Effector memory CD4-positive, alpha-beta T cell (primary cell): ENCODE data around the gene TMEM38A.
"Not testable (repeated sequence)": the region's sequence is repeated elsewhere in the genome, so short reads cannot be mapped to it uniquely, and the experiment has no call there.

Experiments used
- DNase-seq, 3 donors: peaks; one replicate each; pipeline ENCODE4 v3.0.0-alpha.2; 2020
- H3K27ac ChIP-seq: 2 replicates; pipeline ENCODE4 v1.7.0; 2013; ENCODE audit warnings: mild to moderate bottlenecking, low read length, moderate library complexity; ENCODE audit not compliant: insufficient read depth, poor library complexity, severe bottlenecking
- H3K27me3 ChIP-seq: replicated peaks from 2 replicates; pipeline ENCODE4 v1.7.0; 2013; ENCODE audit warnings: mild to moderate bottlenecking, low read length; ENCODE audit not compliant: insufficient read depth, control insufficient read depth, poor library complexity, severe bottlenecking
- H3K36me3 ChIP-seq: 2 replicates; pipeline ENCODE4 v1.7.0; 2013; ENCODE audit warnings: mild to moderate bottlenecking, low read length, moderate library complexity; ENCODE audit not compliant: control insufficient read depth, insufficient read depth
- H3K4me1 ChIP-seq: 2 replicates; pipeline ENCODE4 v1.7.0; 2013; ENCODE audit warnings: low read length, mild to moderate bottlenecking; ENCODE audit not compliant: control insufficient read depth, insufficient read depth, poor library complexity, severe bottlenecking
- H3K4me3 ChIP-seq: 2 replicates; pipeline ENCODE4 v1.7.0; 2013; ENCODE audit warnings: low read length, low read depth, mild to moderate bottlenecking; ENCODE audit not compliant: insufficient read depth, poor library complexity, severe bottlenecking
- H3K9me3 ChIP-seq: 2 replicates; pipeline ENCODE4 v1.7.0; 2013; ENCODE audit warnings: mild to moderate bottlenecking, low read length, moderate library complexity; ENCODE audit not compliant: control insufficient read depth

The TMEM38A gene

DNA sequence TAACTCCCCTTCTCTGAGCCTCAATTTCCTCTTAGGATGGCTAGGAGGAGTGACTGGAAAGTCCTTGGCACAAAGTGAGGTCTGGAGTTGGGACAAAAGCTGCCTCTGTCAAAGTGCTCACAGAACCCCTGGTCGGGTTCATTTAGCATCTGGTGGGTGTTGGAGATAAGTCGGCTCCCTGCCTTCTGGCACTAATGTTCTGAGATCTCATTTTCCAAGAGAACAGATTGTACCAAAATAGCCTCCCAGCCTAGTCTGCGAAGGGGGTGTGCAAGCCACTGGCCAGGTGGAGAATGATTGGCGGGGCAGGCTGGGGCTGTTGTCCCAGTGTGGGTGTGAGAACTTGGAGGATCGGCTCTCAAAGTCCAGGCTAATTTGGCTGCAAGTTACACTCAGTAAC is 38.0 kb downstream of the TMEM38A start:
- Histone ChIP-seq H3K27me3 (no peaks in the 10 kb centered on the region), H3K9me3 (no peaks in the 10 kb centered on the region), H3K4me1 (no peaks in the 10 kb centered on the region), H3K36me3 (no peaks in the 10 kb centered on the region), H3K27ac (no peak overlapping the region), H3K4me3 (no peak overlapping the region)
- no peak for DNase-seq

DNA sequence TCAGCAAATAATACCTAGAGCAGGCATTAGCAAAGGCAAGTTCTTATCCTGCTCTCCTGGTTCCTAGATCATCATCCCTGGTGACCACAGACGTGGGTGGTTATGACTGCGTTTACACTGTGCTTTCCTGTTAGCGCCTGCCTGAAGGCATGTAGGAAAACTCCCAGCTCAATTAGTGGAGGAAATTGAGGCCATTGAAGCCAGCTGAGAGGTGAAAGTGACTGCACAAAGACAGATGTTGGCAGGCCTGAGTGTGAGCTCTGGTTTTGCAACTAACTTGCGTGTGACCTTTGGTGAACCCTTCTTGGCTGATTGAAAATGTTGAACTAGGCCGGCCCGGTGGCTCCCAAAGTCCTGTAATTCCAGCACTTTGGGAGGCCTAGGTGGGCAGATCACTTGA is 41.2 kb downstream of the TMEM38A start:
- H3K4me1 ChIP-seq: no peaks in the 10 kb centered on the region
- H3K27me3 ChIP-seq: no peaks in the 10 kb centered on the region
- H3K4me3 ChIP-seq: no peak overlapping the region
- no peaks in the 10 kb centered on the region for H3K9me3 ChIP-seq
- no peak for DNase-seq
- H3K36me3 ChIP-seq: no peaks in the 10 kb centered on the region
- H3K27ac ChIP-seq: no peak overlapping the region

DNA sequence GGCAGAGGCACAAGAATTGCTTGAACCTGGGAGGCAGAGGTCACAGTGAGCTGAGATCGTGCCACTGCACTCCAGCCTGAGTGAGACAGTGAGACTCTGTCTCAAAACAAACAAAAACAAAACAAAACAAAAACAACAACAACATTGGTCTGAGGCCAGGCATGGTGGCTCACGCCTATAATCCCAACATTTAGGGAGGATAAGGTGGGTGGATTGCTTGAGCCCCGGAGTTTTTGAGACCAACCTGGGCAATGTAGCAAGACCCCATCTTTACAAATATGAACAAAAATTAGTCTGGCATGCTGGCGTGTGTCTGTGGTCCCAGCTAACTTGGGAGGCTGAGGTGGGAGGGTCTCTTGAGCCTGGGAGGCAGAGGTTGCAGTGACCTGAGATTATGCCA is 42.7 kb downstream of the TMEM38A start:
- Histone ChIP-seq H3K4me3 (no peak overlapping the region), H3K27me3 (no peaks in the 10 kb centered on the region), H3K27ac (no peak overlapping the region), H3K9me3 (no peaks in the 10 kb centered on the region), H3K36me3 (no peaks in the 10 kb centered on the region), H3K4me1 (no peaks in the 10 kb centered on the region)
- no peak for DNase-seq

DNA sequence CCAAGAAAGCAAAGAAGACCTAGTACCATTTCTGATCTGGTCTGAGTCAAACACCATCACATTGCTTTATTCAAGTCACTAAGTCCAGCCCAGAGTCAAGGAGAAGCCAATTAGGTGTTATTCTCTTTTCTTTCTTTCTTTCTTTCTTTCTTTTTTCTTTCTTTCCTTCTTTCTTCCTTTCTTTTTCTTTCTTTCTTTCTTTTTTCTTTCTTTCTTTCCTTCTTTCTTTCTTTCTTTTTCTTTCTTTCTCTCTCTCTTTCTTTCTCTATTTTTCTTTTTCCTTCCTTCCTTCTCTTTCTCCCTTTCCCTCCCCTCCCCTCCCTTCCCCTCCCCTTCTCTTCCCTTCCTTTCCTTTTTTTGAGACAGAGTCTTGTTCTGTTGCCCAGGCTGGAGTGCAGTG is 49.9 kb downstream of the TMEM38A start:
- not testable (repeated sequence) for H3K27ac ChIP-seq

DNA sequence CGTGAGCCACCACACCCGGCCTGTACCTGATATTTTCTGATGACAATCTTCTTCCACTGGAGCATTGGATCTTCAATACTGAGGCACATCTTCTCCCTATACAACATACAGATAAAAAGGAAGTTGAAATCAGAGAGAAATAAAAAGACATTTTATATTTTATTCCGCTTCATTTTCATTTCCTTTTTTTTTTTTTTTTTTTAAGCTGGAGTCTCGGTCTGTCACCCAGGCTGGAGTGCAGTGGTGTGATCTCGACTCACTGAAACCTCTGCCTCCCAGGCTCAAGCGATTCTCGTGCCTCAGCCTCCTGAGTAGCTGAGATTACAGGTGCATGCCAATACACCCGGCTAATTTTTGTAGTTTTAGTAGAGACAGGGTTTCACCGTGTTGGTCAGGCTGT is 51.4 kb downstream of the TMEM38A start:
- H3K4me1 ChIP-seq, H3K9me3 ChIP-seq, DNase-seq, H3K27me3 ChIP-seq, H3K27ac ChIP-seq, H3K4me3 ChIP-seq, H3K36me3 ChIP-seq: not testable (repeated sequence)

More for the DNA sequence above, 49.9 kb downstream of the TMEM38A start:
- DNase-seq, H3K27me3 ChIP-seq, H3K9me3 ChIP-seq, H3K4me3 ChIP-seq, H3K4me1 ChIP-seq, H3K36me3 ChIP-seq: not testable (repeated sequence)

DNA sequence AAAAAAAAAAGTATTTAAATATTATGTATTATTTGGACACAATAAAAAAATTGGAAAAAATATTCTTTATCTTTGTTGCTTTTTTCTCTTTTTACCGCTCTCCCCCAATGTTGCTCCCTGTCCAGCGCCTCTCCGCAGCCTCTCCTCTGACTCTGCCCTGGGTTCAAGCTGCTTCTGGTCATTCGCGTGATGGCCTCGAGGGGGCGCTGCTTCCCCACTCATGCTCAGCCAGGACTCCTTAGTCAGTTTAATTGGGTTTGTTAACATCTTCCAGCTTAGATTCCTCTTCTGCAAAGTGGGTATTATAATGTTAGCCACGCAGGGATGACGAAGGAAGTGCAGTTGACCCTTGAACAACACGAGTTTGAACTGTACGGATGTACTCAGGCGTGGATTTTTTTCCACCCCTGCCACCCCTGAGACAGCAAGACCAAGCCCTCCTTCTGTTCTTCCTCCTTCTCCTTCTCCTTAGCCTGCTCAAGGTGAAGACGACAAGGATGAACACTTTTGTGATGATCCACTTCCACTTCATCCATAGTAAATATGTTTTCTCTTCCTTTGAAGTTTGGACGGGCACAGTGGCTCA is 53.9 kb downstream of the TMEM38A start:
- H3K4me3 ChIP-seq: no peak overlapping the region
- peak in 2 of 3 donors; percentile 1 to 23 for DNase-seq
- no peaks in the 10 kb centered on the region for H3K9me3 ChIP-seq
- H3K36me3 ChIP-seq: no peaks in the 10 kb centered on the region
- no peaks in the 10 kb centered on the region for H3K27me3 ChIP-seq
- H3K27ac ChIP-seq: no peak overlapping the region
- H3K4me1 ChIP-seq: no peaks in the 10 kb centered on the region

DNA sequence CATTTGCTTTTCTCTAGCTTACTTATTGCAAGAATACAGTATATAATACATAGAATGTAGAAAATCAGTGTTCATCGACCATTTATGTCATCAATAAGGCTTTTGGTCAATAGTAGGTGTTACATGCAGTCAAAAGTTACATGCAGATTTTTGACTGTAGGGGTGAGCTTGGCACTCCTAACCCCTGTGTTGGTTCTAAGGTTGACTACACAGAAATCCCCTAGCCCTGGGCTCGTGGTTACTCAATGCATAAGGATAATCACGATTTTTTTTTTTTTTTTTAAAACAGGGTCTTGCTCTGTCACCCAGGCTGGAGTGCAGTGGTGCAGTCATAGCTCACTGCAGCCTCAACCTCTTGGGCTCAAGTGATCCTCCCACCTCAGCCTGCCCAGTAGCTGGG is 54.7 kb downstream of the TMEM38A start:
- DNase-seq: no peak
- Histone ChIP-seq H3K36me3 (no peaks in the 10 kb centered on the region), H3K4me1 (no peaks in the 10 kb centered on the region)

DNA sequence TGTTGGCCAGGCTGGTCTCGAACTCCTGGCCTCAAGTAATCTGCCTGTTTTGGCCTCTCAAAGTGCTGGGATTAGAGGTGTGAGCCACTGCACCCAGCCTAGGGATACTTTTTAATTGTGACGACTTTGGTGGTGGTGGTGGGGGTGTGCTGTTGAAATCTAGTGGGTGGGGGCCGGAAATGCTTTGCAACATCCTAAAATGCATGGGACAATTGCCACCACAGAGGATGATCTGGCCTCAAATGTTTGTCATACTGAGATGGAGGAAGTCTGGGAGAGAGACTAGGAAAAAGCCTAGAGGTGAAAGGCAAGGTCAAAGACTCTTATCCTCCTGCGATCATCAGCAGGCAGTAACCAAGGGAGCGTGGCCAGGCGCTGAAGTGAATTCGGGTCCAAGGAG is 60.1 kb downstream of the TMEM38A start:
- Histone ChIP-seq H3K9me3 (no peaks in the 10 kb centered on the region), H3K27ac (no peak overlapping the region), H3K4me3 (no peak overlapping the region), H3K27me3 (no peaks in the 10 kb centered on the region), H3K4me1 (no peaks in the 10 kb centered on the region), H3K36me3 (no peaks in the 10 kb centered on the region)
- DNase-seq: no peak

More for the DNA sequence above, 54.7 kb downstream of the TMEM38A start:
- H3K27me3 ChIP-seq: no peaks in the 10 kb centered on the region
- H3K4me3 ChIP-seq: no peak overlapping the region
- no peaks in the 10 kb centered on the region for H3K9me3 ChIP-seq
- no peak overlapping the region for H3K27ac ChIP-seq

DNA sequence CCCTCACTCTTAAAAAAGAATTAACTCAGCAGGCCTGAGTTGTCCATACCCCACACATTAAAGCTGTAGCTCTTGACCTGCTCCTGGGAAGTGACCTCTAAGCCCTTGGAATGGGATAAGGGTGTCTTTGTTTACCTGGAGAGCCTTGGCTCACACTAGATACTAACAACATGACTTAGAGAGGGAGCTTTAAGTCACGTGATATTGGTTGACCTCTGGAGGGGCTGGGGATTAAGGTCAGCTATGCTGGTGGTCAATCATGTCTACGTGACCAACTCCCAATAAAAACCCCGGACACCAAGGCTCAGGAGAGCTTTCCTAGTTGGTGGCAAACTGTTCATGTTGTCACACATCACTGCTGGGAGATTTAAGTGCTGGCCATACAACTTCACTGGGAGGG is 61.7 kb downstream of the TMEM38A start:
- Histone ChIP-seq H3K4me3 (no peak overlapping the region), H3K27me3 (no peaks in the 10 kb centered on the region), H3K36me3 (no peaks in the 10 kb centered on the region), H3K4me1 (no peaks in the 10 kb centered on the region), H3K9me3 (no peaks in the 10 kb centered on the region), H3K27ac (no peak overlapping the region)
- DNase-seq: no peak

DNA sequence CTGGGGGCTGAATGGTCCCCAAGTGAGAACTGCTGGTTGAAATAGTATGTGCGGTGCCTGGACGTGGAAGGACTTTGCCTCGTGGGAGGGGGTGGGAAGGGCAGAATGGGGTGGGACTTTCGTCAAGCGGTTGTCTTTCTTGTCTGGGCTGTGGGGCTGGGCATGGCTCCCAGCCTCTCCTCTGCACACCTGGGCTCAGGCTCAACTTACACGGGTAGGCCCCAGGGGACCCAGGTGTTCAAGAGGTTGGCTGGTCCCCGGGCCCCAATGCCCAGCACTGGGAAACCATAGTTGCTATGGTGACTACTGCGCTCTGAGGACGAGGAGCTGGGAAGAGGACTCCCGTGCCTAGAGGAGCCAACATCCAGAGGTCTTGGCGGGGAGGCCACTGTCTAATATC is 66.0 kb downstream of the TMEM38A start:
- Histone ChIP-seq H3K4me3 (no peak overlapping the region), H3K36me3 (no peaks in the 10 kb centered on the region), H3K27ac (no peak overlapping the region), H3K4me1 (no peaks in the 10 kb centered on the region), H3K9me3 (no peaks in the 10 kb centered on the region), H3K27me3 (no peaks in the 10 kb centered on the region)
- no peak for DNase-seq
